Activated gamma-delta T cell treated with anti-CD3 and anti-CD28 coated beads, Interleukin-2, amount 50 U/mL, for 16 hours (primary cell): ENCODE measurements around the gene HTRA2.
"Not testable (repeated sequence)": the region's sequence is repeated elsewhere in the genome, so short reads cannot be mapped to it uniquely, and the experiment has no call there.

Experiments
- DNase-seq: peaks from one replicate; pipeline ENCODE4 v3.0.0-alpha.2; 2020; ENCODE audit warnings: low read depth

HTRA2 gene

DNA sequence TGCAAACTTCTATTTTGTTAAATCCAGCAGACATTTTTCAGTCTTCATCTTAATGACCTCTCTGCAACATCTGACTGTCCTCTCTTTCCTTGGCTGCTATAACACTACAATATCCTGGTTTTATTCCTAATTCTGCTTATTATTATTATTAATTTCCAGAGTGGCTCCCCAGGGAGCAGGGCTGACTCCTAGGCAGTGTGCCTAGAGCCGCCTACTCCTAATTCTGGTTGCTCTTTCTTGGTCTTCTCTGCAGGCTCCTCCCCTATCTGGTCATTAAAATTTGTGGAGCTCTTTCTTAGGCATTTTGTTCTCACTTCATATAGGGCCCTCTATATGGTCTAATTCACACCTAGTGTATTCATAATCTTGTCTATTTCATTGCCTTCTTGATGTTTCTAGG lies 13.2 kb downstream of the HTRA2 start:
- DNase-seq = no peak

DNA sequence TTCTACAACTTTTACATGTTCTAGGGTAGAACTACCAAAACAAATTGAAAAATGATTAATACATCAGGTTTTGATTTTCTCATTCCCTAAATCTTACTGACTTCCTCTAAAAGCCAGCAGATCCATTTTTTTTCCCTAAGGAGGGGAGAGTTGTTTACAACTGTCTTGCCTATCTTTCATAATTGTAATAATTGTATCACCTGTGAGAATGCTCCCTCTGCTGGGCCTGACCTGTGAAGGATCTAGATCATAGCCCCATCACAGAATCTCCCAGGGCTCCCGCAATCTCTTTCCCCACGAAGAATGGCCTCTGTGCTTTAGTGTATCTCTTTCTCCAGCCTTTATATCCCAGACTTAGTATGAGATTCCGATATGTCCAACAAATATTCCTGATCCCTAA lies 14.9 kb downstream of the HTRA2 start:
- no peak for DNase-seq

DNA sequence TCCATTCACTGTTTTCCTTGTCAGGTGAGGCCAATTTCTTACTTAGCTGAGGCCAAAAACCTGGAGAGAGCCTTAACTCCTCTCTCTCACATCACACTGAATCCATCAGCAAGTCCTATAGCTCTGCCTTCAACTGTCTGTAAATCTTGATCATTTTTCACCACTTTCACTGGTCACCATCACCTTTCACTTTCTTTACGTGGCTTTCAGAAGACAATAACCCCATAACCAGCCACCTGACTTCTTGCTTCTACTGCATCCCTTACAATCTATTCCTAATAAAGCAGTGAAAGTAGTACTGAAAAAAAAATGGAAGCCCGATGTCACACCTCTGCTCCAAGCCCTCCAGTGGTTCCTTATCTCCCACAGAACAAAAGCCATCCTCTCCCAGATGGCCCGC lies 16.3 kb downstream of the HTRA2 start:
- DNase-seq = no peak

DNA sequence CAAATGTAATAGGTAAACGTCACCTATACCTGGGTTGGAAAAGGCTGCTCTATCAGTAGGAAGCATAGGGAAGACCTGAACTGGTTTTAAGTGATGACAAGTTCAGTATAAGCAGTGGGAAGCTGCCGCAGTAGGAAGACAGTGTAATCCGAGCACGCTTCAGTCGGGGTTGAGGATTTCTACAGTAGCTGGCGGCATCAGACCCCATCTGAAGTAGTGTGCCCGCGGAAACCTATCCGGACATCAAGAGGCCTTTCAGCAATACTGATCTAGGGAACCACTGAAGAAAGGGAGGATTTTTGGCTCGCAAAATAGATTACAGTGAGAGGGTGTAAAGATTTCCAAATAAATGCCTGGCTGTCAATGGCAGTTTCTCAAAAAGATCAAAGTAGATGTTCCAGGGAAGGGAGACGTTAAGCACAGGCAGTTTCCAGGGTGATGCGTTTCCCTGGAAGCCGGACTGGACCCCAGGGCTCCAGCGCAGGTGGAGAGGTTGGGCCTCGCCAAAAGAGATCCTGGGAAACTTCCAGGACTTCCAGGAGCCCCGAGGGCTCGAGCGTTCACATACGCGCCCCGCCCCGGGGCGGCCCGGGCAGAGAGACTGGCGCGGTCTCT lies 18.7 kb downstream of the HTRA2 start:
- DNase-seq = no peak

DNA sequence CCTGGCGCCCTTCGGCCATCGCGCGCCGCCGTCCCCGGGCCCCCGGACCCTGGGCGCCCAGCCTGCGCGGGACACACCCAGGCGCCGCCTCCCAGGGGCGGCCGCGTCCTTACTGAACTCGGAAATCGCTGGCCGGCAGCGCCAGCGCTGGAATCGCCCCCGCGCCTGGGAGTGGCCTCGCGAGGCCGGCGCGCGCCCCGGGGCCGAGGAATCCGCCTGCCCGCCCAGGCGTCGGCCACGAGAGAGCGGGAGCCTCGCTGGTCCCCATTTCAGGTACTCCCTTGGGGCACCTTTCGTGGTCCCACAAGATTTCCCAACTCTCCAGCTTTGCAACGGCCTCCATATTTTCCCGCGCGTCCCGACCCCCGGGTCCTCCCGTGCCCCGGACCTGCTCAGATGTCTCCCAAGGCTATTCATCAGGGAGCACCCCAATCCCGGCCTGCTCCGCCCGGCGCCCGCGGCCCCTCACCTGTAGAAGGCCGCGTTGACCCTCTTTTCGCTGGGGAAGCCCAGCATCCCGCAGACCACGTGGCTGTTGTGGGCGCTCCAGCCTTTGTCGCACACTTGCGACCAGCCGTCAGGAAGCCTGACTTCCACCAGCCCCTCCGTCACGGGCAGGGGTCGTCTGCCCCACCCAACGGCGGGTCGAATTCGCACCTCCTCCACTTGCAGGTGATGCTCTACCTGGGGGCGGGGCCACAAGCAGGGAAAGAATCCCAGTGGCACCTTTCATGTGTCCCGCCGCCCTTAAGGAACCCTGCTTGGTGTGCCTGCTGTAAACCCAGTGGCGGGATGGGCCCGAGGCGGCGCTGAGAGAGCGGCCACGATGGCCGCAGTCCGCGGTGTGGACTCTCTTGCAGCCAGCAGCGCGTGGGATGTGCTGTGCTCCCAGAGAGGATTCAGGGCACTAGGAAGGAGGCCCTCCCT lies 19.4 kb downstream of the HTRA2 start:
- no peak for DNase-seq

DNA sequence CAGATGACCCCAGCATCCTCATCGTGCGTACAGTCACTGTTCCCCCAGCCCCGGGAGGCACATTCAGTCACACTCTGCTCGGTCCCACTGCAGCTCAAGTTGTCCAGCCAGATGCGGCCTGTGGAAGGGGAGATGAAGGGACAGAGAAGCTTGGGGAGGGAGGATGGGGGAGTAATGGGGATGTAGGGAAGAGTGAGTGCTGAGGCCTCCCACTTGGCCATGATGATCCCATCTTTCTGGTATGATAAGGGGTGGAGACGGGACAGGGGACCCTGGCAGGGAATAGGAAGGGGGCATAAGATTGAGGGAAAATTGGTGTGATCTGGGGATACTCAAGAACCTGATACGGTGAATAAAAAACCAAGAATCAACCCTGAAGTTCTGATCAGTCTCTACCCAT lies 20.5 kb downstream of the HTRA2 start:
- no peak for DNase-seq

DNA sequence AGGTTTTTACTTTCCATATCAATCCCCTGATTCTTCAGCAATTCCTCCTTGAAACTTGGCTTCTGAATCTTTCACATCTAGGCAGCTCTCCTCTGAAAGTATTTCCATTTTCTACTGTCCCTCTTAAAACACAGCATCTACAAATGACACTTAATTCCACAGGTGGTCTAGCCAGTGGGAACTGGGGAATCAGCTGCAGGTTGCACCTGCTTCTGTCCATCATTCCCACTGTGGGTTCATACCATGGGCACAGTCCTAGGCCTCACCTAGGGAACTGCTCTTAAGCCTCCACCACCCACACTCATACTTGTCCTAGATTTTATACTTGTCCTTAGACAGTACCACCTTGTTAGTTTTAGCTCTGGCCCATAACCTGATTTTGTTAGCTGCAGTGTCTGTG lies 21.8 kb downstream of the HTRA2 start:
- DNase-seq = no peak

DNA sequence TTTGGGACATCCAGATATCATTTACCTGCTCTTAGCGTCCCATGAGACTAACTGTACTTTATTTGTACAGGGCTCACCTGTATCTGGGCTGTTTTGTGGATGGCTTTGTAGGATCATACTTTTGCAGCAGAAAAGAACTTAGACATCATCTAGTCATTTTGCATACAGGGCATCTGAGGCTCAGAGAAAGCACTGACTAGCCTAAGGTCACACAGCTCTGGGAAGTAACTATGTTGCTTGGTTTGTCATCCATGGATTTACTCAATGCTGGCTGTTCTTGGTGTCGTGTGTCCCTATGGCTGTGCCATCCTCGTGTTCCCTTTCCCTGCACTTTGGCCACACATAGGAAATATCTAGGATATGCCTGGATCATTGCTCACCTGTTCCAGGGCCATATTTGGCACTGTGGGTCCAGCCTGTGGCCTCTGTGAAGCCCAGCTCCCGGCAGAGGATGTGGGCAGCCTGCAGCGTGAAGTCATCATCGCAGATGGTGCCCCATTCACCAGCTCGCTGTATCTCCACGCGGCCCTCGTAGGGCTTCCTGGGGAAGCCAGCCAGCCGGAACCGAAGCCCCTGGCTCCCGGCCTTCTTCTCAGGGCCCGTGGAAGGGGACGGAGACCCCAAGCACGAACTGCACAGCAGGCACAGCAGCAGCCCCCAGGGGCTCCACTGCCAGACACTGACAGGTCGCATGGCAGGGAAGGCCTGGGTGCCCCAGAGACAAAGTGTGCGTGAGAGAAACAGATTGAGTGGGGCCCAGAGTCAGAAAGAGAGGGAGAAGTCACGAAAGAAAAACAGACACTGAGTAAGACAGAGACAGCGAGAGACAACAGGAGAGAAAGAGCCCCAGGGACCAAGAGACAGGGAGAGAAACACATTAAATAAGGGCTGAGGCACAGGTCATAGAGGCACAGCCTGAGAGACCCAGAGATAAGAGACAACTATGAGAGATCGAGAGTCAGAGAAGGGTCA lies 22.5 kb downstream of the HTRA2 start:
- no peak for DNase-seq

DNA sequence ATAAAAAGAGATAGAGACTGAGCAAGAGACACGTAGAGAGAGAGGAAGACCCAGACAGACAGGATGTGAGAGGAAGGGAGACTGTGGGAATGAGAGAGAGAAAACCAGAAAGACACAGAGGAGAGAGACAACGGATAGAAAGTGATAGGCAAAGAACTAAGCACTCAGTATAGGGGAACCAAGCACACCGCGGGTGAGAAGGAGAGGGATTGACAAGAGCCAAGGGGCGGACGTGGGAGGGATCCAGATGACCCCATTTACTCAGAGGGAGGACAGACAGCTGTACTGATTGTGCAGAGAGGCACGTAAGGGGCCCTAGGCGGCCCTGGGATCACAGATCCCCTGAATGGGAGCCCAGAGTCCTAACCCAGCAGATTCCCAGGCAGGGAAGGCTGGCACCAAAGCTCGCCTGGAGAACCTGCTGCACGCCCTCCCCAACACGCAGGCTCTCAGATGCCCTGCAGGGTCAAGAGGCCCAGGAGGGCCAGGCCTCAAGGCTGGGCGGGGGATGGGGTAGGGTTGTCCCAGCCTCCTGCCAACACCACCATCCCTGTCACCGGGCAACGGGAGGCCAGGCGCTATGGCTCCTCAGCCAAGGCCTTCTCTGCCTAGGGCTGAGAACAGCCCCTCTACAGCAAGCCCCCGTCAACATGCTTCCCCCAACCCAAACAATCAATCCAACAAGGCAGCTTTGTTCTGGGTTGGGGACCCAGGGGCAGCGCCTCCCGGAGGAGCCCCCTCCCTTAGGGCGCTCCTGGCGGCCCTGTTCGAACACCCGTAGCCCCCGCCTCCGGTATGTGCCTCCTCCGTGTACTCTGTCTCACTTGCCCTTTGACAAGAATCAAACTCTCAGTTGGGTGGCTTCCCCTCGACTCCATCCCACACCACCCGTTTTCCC lies 23.4 kb downstream of the HTRA2 start:
- DNase-seq = no peak

DNA sequence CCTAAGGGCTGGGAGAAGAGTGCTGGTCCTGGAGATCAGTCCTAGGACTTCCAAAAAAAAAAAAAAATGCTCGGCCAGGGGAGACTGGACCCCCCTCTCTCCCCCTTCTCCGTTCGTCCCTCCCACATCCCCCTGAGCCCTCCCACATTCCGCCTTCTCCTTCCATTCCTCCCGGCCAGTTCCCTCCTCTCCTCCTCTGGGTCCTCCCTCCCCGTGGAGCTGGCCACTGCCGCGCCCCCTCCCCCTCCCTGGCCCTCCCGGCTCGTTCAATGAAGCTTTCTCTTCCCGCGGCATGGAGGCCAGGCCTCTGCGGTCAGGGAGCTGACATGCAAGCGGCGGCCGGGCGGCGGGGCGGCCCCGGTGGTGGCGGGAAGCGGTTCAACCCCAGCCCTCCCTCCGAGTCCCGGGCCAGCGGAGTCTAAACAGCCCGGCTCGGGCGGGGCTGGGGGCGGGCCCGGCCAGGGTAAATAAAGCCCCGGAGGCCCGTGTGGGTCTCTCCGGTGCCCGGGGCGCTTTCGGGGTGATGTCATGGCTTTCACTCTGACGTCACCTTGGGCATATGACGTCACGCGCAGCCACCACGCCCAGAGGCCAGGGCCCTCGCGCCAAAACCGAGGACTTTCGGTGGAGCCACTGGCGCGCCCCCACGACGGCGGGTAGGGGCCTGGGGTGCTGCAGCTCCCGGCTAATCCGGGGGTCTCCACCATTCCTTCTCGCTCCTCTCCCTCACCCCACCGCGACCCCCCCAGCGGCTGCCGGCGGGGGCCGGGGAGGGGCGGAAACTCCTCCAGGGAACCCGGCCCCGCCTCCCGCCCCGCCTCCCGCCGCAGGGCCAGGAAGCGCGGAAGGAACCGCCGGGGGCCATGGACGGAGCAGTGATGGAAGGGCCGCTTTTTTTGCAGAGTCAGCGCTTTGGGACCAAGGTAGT lies 24.4 kb downstream of the HTRA2 start, which contains the start of the genes DOK1 and LOXL3:
TSS of gene DOK1 (plus strand) at position 829 of the 928 bp plus-strand sequence. CDS start at position 864, 35 bp downstream.
TSS of gene LOXL3 (minus strand) at position 51 of the 928 bp plus-strand sequence. CDS start 1,308 bp downstream, outside the sequence.
- DNase-seq = peak; percentile 68

DNA sequence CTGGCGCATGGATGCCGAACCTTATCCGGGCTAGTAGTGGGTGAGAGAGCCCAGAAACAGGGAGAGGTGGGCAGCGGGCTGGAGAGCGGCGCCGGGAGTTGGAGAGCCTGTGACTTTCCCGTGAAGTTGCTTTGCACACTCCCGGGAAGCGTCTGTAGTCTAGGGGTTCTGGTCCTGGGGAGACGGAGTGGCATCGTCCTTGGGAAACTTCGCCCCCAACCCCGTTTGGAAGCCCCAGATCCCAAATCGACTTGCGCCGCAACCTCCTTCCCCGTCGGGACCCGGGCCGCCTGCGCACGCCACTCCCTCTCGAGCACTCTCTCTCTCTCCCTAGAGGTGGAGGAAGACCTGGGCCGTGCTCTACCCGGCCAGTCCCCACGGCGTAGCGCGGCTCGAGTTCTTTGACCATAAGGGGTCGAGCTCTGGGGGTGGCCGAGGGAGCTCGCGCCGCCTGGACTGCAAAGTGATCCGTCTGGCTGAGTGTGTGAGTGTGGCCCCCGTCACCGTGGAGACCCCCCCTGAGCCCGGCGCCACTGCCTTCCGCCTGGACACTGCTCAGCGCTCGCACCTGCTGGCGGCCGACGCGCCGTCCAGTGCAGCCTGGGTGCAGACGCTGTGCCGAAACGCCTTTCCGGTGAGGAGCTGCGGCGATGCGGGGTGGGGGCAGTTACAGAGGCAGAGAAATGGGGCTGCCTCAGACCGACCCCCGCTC lies 25.2 kb downstream of the HTRA2 start:
- peak; percentile 15 for DNase-seq

DNA sequence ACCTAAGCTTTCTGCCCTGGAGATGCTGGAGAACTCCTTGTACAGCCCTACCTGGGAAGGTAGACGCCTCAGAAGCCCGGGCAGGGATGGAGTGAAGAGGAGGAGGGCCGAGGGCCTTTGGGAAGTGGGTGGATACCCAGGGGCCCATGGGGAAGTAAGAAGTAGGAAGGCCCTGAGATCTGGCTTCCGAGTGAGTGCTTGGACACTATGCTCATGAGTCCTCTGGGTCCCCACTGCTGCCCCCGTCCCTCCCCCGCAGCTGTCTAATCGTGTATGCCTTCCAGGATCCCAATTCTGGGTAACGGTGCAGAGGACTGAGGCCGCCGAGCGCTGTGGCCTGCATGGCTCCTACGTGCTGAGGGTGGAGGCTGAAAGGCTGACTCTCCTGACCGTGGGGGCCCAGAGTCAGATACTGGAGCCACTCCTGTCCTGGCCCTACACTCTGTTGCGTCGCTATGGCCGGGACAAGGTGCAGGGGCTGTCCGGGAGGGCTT lies 25.9 kb downstream of the HTRA2 start:
- no peak for DNase-seq

DNA sequence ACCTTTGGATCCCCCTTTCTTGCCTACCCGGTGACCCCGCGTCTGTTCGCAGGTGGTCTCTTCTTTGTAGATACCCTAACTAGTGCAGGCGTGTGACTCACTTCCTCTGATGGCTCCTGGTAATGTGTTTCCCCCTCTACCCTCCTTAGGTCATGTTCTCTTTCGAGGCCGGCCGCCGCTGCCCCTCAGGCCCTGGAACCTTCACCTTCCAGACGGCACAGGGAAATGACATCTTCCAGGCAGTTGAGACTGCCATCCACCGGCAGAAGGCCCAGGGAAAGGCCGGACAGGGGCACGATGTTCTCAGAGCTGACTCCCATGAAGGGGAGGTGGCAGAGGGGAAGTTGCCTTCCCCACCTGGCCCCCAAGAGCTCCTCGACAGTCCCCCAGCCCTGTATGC lies 26.4 kb downstream of the HTRA2 start:
- no peak for DNase-seq

DNA sequence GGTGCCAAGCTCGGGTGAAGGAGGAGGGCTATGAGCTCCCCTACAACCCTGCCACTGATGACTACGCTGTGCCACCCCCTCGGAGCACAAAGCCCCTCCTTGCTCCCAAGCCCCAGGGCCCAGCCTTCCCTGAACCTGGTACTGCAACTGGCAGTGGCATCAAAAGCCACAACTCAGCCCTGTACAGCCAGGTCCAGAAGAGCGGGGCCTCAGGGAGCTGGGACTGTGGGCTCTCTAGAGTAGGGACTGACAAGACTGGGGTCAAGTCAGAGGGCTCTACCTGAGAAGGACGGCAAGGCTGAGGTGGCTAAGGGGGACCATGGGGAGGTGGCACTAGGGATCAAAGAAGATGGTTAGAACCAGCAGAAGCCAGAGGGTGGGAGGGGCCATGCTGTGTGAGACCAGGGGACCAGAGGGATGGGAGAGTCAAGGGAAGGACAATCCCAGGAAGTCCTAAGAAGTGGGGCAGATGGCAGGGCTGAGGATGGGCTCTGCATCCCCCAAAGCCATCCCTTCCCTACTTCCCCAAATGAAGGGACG lies 27.2 kb downstream of the HTRA2 start:
- DNase-seq = no peak

DNA sequence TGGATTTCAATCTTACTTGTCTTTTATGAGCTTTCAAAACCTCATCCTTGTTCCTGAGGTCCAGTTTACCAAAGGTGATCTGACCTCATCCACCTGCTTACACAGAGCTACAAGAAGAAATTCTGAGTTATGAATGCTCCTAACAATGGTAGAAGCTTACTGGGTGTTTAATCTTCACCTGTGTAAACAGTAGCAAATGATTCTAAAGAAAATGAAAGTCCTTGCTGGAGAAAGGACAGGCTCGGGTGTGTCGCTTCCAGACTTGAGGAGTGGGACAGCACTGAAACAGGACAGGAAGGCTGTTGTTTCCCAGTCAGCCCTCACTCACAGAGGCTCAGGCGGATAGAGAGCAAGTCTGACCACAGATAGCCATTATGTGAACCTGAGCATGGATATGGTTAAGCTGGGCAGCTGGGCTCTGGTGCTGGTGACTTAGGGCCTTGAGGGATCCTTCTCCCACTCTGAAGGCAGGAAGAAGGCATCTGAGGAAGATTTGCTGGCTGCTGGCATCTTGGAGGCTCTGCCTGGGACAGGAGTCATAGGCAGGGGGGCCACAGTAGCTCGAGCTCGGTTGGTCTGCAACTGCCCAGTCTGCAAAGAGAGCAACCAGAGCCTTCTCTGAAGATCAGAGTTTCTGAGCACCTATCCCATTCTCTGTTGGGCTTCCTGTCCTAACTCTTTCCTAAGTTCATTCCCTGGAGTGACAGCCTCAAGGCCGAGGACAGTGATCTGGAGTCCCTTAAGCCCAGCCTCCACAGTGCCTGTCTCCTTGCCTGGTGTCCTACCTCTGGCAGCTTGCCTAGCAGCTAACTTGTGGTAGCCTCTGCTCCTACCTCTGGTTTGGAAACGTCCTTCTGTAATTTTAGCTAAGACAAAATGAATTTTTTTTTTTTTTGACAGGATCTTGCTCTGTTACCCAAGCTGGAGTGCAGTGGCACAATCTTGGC lies 28.8 kb downstream of the HTRA2 start:
- no peak for DNase-seq

DNA sequence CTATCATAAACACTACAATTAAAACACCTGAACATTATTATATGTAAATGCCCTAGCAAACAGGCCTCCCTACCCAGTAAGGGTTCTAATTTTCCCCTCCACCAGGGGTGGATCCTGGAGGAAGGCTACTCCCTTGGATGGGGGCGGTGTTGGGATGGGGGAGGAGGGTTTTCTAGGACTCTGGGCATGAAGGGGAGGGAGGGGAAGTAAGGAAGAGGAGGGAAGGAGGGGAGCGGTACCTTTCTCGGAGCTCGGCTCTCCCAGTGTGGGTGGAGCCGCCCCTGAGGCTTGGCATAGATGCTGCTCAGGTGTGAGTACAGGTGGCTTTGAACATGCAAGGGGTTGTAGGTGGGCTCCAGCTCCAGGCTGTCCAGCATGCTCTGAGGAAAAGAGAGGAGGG lies 30.2 kb downstream of the HTRA2 start:
- DNase-seq = no peak

DNA sequence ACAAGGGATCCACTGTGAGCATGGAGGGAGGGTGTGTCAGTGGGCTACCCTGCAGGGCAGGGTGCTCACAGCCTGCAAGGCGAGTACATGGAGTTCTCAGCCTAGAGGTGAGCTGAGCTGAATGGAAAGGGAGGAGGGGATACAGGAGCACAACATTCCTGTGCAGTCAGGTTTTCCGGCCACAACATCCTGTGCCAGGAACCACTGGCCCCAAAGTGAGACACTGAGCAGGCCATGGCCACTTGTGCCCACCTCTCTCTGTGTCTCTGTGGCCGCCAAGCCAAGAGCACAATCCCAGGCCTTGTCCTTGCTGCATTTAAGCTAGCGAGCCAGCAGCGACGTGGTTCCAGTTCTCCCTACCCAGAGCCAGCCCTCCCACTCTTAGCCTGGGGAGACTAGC lies 30.9 kb downstream of the HTRA2 start:
- DNase-seq = no peak

DNA sequence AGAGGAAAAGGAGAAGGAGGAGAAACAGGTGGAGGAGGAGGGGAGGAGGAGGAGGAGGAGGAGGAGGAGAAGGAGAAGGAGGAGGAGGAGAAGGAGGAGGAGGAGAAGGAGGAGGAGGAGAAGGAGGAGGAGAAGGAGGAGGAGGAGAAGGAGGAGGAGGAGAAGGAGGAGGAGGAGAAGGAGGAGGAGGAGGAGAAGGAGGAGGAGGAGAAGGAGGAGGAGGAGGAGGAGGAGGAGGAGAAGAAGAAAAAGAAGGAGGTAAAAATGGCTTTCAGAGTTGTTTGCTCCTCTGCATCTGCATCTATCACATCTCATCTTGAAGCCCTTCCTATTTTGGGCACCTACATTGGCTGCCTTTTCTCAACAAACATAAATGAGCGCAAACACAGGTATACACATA lies 31.3 kb downstream of the HTRA2 start:
- DNase-seq = not testable (repeated sequence)
